Karpas-422 (cell line): ENCODE measurements around the gene FAR2. TPM values are rescaled to one million over a fixed set of nuclear protein-coding genes. Genes with fewer than 3 reads are reported as not detected.
"Not testable (repeated sequence)": the region's sequence is repeated elsewhere in the genome, so short reads cannot be mapped to it uniquely, and the experiment has no call there.

Experiments used
- DNase-seq: peaks from one replicate; pipeline ENCODE4 v3.0.0-alpha.2; 2015
- H2AFZ ChIP-seq: fragments of 200-600 bp; sonication (generic); 2 replicates; pipeline ENCODE4 v1.6.1; 2014; ENCODE audit warnings: antibody characterized with exemption, low read length, mixed read lengths
- H3K27ac ChIP-seq: fragments of 200-600 bp; sonication (generic); 2 replicates; pipeline ENCODE4 v1.5.1; 2014; ENCODE audit warnings: mild to moderate bottlenecking, low read length, moderate library complexity
- H3K27me3 ChIP-seq: fragments of 200-600 bp; sonication (generic); 2 replicates; pipeline ENCODE4 v1.6.1; 2014; ENCODE audit warnings: low read length, mixed read lengths
- H3K36me3 ChIP-seq: fragments of 200-600 bp; sonication (generic); 2 replicates; pipeline ENCODE4 v1.6.1; 2014; ENCODE audit warnings: low read length, mixed read lengths; ENCODE audit not compliant: insufficient read depth
- H3K4me1 ChIP-seq: fragments of 200-600 bp; sonication (generic); 2 replicates; pipeline ENCODE4 v1.6.1; 2014; ENCODE audit warnings: mild to moderate bottlenecking, low read length, mixed read lengths
- H3K4me2 ChIP-seq: fragments of 200-600 bp; sonication (generic); 2 replicates; pipeline ENCODE4 v1.6.1; 2014; ENCODE audit warnings: low read length, low read depth, mild to moderate bottlenecking; ENCODE audit not compliant: poor library complexity, severe bottlenecking
- H3K4me3 ChIP-seq: fragments of 200-600 bp; sonication (generic); 2 replicates; pipeline ENCODE4 v1.5.1; 2014; ENCODE audit warnings: mild to moderate bottlenecking, antibody characterized with exemption, low read length, mixed read lengths
- H3K79me2 ChIP-seq: fragments of 200-600 bp; sonication (generic); 2 replicates; pipeline ENCODE4 v1.6.1; 2014; ENCODE audit warnings: mild to moderate bottlenecking, low read length, mixed read lengths
- H3K9ac ChIP-seq: fragments of 200-600 bp; sonication (generic); 2 replicates; pipeline ENCODE4 v1.6.0; 2014; ENCODE audit warnings: low read length
- H3K9me2 ChIP-seq: fragments of 200-600 bp; sonication (generic), shearing (Covaris generic); replicated peaks from 2 replicates; pipeline ENCODE4 v1.6.0; 2014; ENCODE audit warnings: mild to moderate bottlenecking, low read length, moderate library complexity; ENCODE audit not compliant: insufficient read depth
- H3K9me3 ChIP-seq: fragments of 300-700, 200-600 bp; sonication (generic); 2 replicates; pipeline ENCODE4 v1.6.1; 2014; ENCODE audit warnings: low read length, mixed read lengths
- H4K20me1 ChIP-seq: fragments of 200-600 bp; sonication (generic); 2 replicates; pipeline ENCODE4 v1.6.1; 2014; ENCODE audit warnings: mild to moderate bottlenecking, antibody characterized with exemption, low read length, low read depth; ENCODE audit not compliant: insufficient read depth
- total RNA-seq: library from RNA; depleted of rRNA; stranded (reverse); fragments of >200 nt; shearing (Covaris generic); gene quantifications from 2 replicates; pipeline ENCODE4 v1.2.3, GENCODE V29; 2014; ENCODE audit warnings: low replicate concordance

FAR2 gene
- total RNA-seq, 1 experiment from 2014 or later = not detected

DNA sequence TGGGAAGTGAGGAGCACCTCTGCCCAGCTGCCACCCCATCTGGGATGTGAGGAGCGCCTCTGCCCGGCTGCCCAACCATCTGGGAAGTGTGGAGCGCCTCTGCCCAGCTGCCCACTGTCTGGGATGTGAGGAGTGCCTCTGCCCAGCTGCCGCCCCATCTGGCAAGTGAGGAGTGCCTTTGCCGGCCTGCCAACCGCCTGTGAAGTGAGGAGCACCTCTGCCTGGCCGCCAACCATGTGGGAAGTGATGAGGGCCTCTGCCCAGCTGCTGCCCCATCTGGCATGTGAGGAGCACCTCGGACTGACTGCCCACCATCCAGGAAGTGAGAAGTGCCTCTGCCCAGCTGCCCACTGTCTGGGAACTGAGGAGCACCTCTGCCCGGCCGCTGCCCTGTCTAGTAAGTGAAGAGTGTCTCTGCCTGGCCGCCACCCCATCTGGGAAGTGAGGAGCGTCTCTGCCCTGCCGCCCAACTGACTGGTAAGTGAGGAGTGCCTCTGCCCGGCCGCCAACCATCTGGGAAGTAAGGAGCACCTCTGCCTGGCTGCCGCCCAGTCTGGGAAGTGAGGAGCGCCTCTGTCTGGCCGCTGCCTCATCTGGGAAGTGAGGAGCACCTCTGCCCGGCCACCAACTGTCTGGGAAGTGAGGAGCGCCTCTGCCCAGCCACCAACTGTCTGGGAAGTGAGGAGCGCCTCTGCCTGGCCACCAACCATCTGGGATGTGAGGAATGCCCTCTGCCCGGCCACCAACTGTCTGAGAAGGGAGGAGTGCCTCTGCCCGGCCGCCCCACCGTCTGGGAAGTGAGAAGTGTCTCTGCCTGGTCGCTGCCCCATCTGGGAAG lies 22.6 kb downstream of the FAR2 start:
- H3K9ac ChIP-seq = no peak overlapping the region
- no peak for DNase-seq
- H3K4me2 ChIP-seq = no peak overlapping the region
- no peaks in the 10 kb centered on the region for H3K36me3 ChIP-seq
- H3K4me1 ChIP-seq = no peaks in the 10 kb centered on the region
- H3K9me3 ChIP-seq = no peaks in the 10 kb centered on the region
- no peaks in the 10 kb centered on the region for H3K27me3 ChIP-seq
- no peaks in the 10 kb centered on the region for H3K9me2 ChIP-seq
- H3K79me2 ChIP-seq = no peaks in the 10 kb centered on the region
- H3K4me3 ChIP-seq = no peak overlapping the region
- no peaks in the 10 kb centered on the region for H4K20me1 ChIP-seq
- no peak overlapping the region for H2AFZ ChIP-seq
- no peak overlapping the region for H3K27ac ChIP-seq

- H3K27ac ChIP-seq = no peak overlapping the region
- no peak overlapping the region for H3K4me3 ChIP-seq
- no peaks in the 10 kb centered on the region for H3K4me1 ChIP-seq
- no peaks in the 10 kb centered on the region for H3K9me3 ChIP-seq
- H3K9ac ChIP-seq = no peak overlapping the region
- no peak overlapping the region for H3K4me2 ChIP-seq
- H3K27me3 ChIP-seq = no peaks in the 10 kb centered on the region
- H4K20me1 ChIP-seq = no peaks in the 10 kb centered on the region
- no peaks in the 10 kb centered on the region for H3K79me2 ChIP-seq
- DNase-seq = no peak
- H2AFZ ChIP-seq = no peak overlapping the region
- H3K9me2 ChIP-seq = no peaks in the 10 kb centered on the region
- no peaks in the 10 kb centered on the region for H3K36me3 ChIP-seq
Observed at GRCh38 chr12:29176941-29177340, 27.9 kb downstream of the FAR2 start.

DNA sequence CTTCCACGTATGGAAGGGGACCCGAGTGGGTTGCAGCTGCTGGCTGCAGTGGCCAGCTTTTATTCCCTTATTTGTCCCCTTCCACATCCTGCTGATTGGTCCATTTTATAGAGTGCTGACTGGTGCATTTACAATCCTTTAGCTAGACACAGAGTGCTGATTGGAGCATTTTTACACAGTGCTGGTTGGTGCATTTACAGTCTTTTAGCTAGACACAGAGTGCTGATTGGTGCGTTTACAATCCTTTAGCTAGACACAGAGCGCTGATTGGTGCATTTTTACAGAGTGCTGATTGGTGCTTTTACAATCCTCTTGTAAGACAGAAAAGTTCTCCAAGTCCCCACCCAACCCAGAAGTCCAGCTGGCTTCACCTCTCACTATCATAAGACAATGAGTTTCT lies 33.2 kb downstream of the FAR2 start:
- H3K27me3 ChIP-seq, H3K9me2 ChIP-seq, H3K4me2 ChIP-seq, H3K4me1 ChIP-seq, H3K9ac ChIP-seq, H2AFZ ChIP-seq, H4K20me1 ChIP-seq, H3K79me2 ChIP-seq, DNase-seq, H3K4me3 ChIP-seq, H3K9me3 ChIP-seq, H3K36me3 ChIP-seq, H3K27ac ChIP-seq: not testable (repeated sequence)

DNA sequence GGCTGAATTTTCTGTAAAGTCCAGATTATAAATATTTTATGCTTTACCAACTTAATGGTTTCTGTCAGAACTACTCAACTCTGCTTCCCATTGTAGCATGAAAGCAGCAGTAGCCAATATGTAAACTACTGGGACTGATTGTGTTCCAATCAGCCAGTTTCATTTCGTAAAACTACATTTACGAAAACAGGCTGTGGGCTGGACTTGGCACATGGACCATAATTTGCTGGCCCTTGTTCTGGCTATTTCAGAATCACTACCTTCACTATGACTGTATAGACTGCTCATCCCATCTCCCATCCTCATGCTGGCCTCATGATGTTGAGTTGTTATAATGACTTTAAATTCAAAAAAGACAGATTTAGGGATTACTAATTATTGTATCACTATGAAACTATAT lies 38.7 kb downstream of the FAR2 start:
- H3K4me3 ChIP-seq = no peak overlapping the region
- H3K27ac ChIP-seq = no peak overlapping the region
- no peak overlapping the region for H3K4me2 ChIP-seq
- DNase-seq = no peak
- H3K27me3 ChIP-seq = no peaks in the 10 kb centered on the region
- H3K9ac ChIP-seq = no peak overlapping the region
- H2AFZ ChIP-seq = no peak overlapping the region
- no peaks in the 10 kb centered on the region for H3K9me2 ChIP-seq
- no peaks in the 10 kb centered on the region for H3K36me3 ChIP-seq
- no peaks in the 10 kb centered on the region for H4K20me1 ChIP-seq
- no peaks in the 10 kb centered on the region for H3K9me3 ChIP-seq
- no peaks in the 10 kb centered on the region for H3K4me1 ChIP-seq
- H3K79me2 ChIP-seq = no peaks in the 10 kb centered on the region

- Histone ChIP-seq H3K9me3 (no peaks in the 10 kb centered on the region), H3K79me2 (no peaks in the 10 kb centered on the region), H3K9me2 (no peaks in the 10 kb centered on the region), H3K4me2 (no peak overlapping the region), H3K9ac (no peak overlapping the region), H3K4me3 (no peak overlapping the region), H4K20me1 (no peaks in the 10 kb centered on the region), H3K27me3 (no peaks in the 10 kb centered on the region), H2AFZ (no peak overlapping the region), H3K4me1 (no peaks in the 10 kb centered on the region), H3K36me3 (no peaks in the 10 kb centered on the region), H3K27ac (no peak overlapping the region)
- no peak for DNase-seq
Observed at GRCh38 chr12:29191267-29191850, 42.3 kb downstream of the FAR2 start.

GRCh38 chr12:29198901-29199300 lies 49.8 kb downstream of the FAR2 start:
- H2AFZ ChIP-seq = no peak overlapping the region
- no peak overlapping the region for H3K27ac ChIP-seq
- H3K4me1 ChIP-seq = no peaks in the 10 kb centered on the region
- H4K20me1 ChIP-seq = no peaks in the 10 kb centered on the region
- no peak overlapping the region for H3K4me3 ChIP-seq
- no peaks in the 10 kb centered on the region for H3K36me3 ChIP-seq
- no peak overlapping the region for H3K4me2 ChIP-seq
- no peaks in the 10 kb centered on the region for H3K9me3 ChIP-seq
- H3K9ac ChIP-seq = no peak overlapping the region
- no peaks in the 10 kb centered on the region for H3K9me2 ChIP-seq
- no peaks in the 10 kb centered on the region for H3K27me3 ChIP-seq
- no peaks in the 10 kb centered on the region for H3K79me2 ChIP-seq
- no peak for DNase-seq

- DNase-seq = no peak
- Histone ChIP-seq H4K20me1 (no peaks in the 10 kb centered on the region), H3K4me1 (no peaks in the 10 kb centered on the region), H3K4me2 (no peak overlapping the region), H3K9me3 (no peaks in the 10 kb centered on the region), H3K9ac (no peak overlapping the region), H2AFZ (no peak overlapping the region), H3K27ac (no peak overlapping the region), H3K27me3 (no peaks in the 10 kb centered on the region), H3K79me2 (no peaks in the 10 kb centered on the region), H3K4me3 (no peak overlapping the region), H3K9me2 (no peaks in the 10 kb centered on the region), H3K36me3 (no peaks in the 10 kb centered on the region)
Observed at GRCh38 chr12:29200586-29200985, 51.5 kb downstream of the FAR2 start.

DNA sequence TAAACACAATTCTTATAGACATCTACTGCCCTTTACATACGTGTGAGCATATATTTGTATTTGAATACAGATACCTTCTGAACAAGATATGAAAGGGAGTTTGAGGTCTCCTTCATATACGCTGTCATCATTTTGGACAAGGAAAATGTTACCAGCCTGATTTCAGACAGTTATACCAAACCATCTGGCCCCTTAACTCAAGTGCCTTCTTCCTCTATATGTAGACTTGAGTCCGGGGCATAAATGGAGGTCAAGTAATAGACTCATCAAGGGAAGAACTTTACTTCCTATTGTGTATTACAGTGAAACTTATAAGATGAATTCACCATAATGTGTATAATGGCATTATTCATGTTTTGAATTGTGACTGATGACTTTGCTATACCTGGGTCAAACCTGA lies 52.2 kb downstream of the FAR2 start:
- Histone ChIP-seq H3K9me2 (no peaks in the 10 kb centered on the region), H3K4me1 (no peaks in the 10 kb centered on the region), H4K20me1 (no peaks in the 10 kb centered on the region), H2AFZ (no peak overlapping the region), H3K4me3 (no peak overlapping the region), H3K9me3 (no peaks in the 10 kb centered on the region), H3K27me3 (no peaks in the 10 kb centered on the region), H3K9ac (no peak overlapping the region), H3K36me3 (no peaks in the 10 kb centered on the region), H3K4me2 (no peak overlapping the region), H3K79me2 (no peaks in the 10 kb centered on the region), H3K27ac (no peak overlapping the region)
- DNase-seq = no peak
